Activated T-cell treated with anti-CD3 and anti-CD28 coated beads, Interleukin-2, amount 50 U/mL, for 4 hours (primary cell): ENCODE measurements around the gene ACACA. TPM values are rescaled to one million over a fixed set of nuclear protein-coding genes. Genes with fewer than 3 reads are reported as not detected.
"Not testable (repeated sequence)": the region's sequence is repeated elsewhere in the genome, so short reads cannot be mapped to it uniquely, and the experiment has no call there.

Experiments
- ATAC-seq, 2 donors: fragments of 200-7000 bp; cut with Tn5 transposase; one replicate each; pipeline ENCODE4 v1.10.0; 2021
- DNase-seq: peaks from one replicate; pipeline ENCODE4 v3.0.0-alpha.2; 2020
- H3K27me3 Mint-ChIP-seq: one replicate; pipeline ENCODE4 v1.8.0; 2021; ENCODE audit warnings: low read depth, mixed read lengths
- H3K36me3 Mint-ChIP-seq: one replicate; pipeline ENCODE4 v1.8.0; 2022; ENCODE audit warnings: mixed read lengths; ENCODE audit not compliant: insufficient read depth
- H3K4me1 Mint-ChIP-seq: one replicate; pipeline ENCODE4 v1.8.0; 2021; ENCODE audit warnings: low read depth, mixed read lengths
- H3K4me3 Mint-ChIP-seq: one replicate; pipeline ENCODE4 v1.8.0; 2021; ENCODE audit warnings: mild to moderate bottlenecking, moderate library complexity, mixed read lengths
- H3K9me3 Mint-ChIP-seq: one replicate; pipeline ENCODE4 v1.8.0; 2021; ENCODE audit warnings: mixed read lengths
- total RNA-seq, 3 donors: library from RNA; stranded (reverse); gene quantifications; one replicate each; pipeline ENCODE4 v1.2.1, GENCODE V29; 2021

The ACACA gene
- total RNA-seq, 3 donors from 2014 or later = 58.7 to 65.5 (median 61.2) TPM

DNA sequence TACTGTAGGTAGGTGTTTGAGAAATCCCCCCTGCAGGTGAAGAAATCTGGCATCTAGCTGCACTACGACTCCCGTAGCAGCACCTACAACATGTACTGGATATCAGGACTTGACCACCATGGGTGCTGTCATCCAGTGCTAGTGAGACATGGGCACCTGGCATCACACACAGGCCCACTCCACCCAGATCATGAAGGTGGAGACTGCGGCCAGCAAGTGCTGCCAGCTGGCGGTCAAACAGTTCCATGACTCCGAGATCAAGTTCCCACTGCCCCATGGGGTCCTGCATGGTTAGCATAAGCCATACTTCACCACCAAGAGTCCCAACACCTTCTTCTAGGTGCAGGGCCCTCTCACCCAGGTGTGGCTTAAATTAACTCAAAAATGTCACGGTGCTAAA, 243.8 kb downstream of the ACACA start:
- Mint-ChIP-seq H3K4me1 (no peaks in the 10 kb centered on the region), H3K36me3 (peaks cover 37% of the 10 kb centered on the region), H3K27me3 (no peaks in the 10 kb centered on the region), H3K9me3 (no peaks in the 10 kb centered on the region), H3K4me3 (no peak overlapping the region)
- DNase-seq (no peak), ATAC-seq (no peak)

DNA sequence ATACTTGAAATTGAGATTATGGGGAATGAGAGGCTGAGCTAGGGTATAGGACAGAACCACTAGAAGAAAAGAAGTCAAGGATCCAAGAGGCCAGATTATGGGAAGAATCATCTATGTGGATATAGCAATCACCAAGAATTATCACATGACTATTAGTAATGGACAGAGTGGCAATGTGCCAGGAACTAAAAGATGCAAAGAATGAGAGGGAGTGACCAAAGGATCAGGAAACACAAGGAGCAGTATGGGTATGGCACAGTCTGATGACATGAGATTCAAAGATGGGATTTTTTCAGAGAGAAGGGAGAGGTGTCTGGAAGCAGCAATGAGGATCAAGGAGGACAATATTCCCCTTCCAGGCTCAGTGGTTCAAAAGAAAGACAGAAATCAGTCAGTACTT, 245.7 kb downstream of the ACACA start:
- DNase-seq = no peak
- Mint-ChIP-seq H3K36me3 (peaks cover 44% of the 10 kb centered on the region), H3K9me3 (no peaks in the 10 kb centered on the region)

DNA sequence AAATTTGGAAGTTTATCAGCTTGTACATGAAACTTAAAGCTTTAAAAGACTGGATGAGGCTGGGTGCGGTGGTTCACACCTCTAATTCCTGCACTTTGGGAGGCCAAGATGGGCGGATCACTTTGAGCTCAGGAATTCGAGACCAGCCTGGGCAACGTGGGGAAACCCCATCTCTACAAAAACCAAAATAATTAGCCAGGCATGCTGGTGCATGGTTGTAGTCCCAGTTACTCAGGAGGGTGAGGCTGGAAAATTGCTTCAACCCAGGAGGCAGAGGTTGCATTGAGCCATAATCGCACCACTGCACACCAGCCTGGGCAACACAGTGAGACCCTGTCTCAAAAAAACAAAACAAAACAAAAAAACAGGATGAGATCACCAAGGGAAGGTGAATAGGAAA, 248.3 kb downstream of the ACACA start:
- DNase-seq (no peak), ATAC-seq (no peak)
- Mint-ChIP-seq H3K4me3 (no peak overlapping the region), H3K36me3 (peaks cover 45% of the 10 kb centered on the region), H3K27me3 (no peaks in the 10 kb centered on the region), H3K9me3 (no peaks in the 10 kb centered on the region), H3K4me1 (no peaks in the 10 kb centered on the region)

More for the DNA sequence above, 245.7 kb downstream of the ACACA start:
- ATAC-seq = no peak
- H3K27me3 Mint-ChIP-seq = no peaks in the 10 kb centered on the region
- H3K4me1 Mint-ChIP-seq = no peaks in the 10 kb centered on the region
- no peak overlapping the region for H3K4me3 Mint-ChIP-seq

DNA sequence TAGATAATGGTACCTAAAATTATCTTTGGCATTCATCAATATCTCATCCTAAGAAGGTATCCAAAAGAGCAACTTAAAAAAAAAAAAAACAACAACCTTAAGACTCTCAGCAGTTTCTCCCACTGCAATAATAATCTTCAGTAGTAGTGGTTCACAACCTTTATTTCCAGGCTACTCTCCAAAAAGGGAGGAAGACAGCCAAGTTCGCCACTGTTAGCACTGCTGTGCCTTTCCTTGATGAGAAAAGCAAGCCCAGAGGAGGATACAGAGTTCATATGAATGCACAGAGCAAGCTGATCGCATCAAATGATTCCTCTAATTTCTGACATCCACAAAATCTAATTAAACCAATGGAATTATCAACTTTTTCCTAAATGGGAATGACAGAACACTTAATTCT, 258.5 kb downstream of the ACACA start:
- peaks cover 4% of the 10 kb centered on the region for H3K4me1 Mint-ChIP-seq
- no peaks in the 10 kb centered on the region for H3K9me3 Mint-ChIP-seq
- DNase-seq = no peak
- no peak for ATAC-seq
- no peak overlapping the region for H3K4me3 Mint-ChIP-seq
- peaks cover 47% of the 10 kb centered on the region for H3K36me3 Mint-ChIP-seq
- no peaks in the 10 kb centered on the region for H3K27me3 Mint-ChIP-seq

GRCh38 chr17:37147301-37147812, 259.3 kb downstream of the ACACA start:
- Mint-ChIP-seq H3K4me1 (peaks cover 4% of the 10 kb centered on the region), H3K36me3 (peaks cover 44% of the 10 kb centered on the region), H3K4me3 (peak overlapping the region; percentile 12), H3K9me3 (no peaks in the 10 kb centered on the region), H3K27me3 (no peaks in the 10 kb centered on the region)
- no peak for DNase-seq
- ATAC-seq = peak; percentile 43 to 63

DNA sequence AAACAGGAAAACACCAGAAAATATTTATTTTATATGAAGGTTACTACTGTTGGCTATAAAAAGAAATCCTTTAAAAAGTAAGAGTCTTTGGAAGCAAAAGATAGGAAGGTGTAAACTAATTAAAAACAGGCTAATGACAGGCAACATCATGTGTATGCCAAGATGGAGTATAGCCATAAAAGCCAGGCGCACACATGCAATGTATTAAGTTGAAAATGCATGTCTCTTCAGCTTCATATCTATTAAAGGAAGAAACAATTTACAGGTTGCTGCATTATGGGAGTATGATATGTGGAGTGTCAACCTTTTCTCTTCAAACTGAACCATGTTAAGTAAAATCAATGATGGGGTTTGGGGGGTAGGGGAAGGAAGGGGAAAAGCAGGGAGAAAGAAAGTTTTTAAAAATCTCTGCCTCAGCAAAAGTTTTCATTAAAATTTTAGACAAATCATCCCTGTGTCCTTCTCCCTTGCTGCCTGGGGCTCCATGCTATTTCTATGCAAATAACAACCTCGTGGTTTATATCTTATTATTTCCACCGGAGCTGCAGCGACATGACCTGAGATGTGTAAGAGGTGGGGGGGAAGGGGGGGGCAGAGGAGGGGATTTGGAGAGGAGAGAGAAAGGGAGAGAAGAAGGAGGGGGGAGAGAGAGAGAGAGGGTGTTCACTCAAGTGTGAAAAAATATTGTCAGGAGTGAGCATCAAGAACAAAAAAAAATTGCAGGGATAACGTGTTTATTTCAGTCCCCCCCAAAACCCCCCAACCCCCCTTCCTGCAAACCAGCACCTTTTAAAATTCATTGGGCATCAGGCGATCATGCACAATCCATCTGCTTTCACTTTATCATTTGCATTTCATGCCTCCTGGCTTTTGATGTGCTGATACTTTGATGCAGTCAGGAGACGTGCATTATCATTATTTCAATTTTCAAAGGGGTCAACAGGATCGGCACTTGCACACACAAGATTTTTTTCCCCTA, 260.3 kb downstream of the ACACA start:
- peaks cover 44% of the 10 kb centered on the region for H3K36me3 Mint-ChIP-seq
- H3K4me3 Mint-ChIP-seq = peak overlapping the region; percentile 12
- H3K4me1 Mint-ChIP-seq = peaks cover 4% of the 10 kb centered on the region
- DNase-seq (no peak), ATAC-seq (no peak)
- H3K9me3 Mint-ChIP-seq = no peaks in the 10 kb centered on the region
- H3K27me3 Mint-ChIP-seq = no peaks in the 10 kb centered on the region

DNA sequence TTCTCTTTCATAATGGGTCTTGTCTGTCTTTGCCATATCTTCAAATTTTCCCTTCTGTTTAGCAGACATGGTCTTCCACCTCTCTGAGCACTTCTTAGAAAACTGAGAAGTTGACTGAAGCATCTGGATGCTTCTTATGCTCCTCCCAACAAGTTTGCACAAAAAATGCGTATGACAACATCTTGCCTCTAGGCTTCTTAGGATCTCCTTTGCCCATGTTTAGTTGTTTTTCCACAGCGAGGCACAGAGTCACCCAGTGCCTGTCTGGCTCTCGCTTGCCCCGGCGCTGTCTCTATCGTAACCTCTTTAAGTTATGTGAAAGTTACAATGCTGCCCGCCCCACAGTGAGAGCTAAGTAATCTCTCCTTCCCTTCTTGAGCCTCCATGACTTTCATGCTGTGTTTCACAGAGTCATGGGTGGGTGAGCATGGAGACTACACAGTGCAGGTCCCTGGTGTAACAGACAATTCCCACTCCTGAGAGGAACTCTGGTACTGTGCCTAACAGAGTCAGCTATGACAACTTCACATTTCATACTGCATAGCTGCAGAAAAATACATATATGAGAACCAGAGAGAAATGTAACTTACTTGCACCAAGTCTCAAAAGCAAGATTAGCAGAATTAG, 262.4 kb downstream of the ACACA start:
- no peak for ATAC-seq
- Mint-ChIP-seq H3K27me3 (no peaks in the 10 kb centered on the region), H3K9me3 (no peaks in the 10 kb centered on the region), H3K36me3 (peaks cover 33% of the 10 kb centered on the region), H3K4me3 (no peak overlapping the region), H3K4me1 (peaks cover 4% of the 10 kb centered on the region)
- DNase-seq = no peak

DNA sequence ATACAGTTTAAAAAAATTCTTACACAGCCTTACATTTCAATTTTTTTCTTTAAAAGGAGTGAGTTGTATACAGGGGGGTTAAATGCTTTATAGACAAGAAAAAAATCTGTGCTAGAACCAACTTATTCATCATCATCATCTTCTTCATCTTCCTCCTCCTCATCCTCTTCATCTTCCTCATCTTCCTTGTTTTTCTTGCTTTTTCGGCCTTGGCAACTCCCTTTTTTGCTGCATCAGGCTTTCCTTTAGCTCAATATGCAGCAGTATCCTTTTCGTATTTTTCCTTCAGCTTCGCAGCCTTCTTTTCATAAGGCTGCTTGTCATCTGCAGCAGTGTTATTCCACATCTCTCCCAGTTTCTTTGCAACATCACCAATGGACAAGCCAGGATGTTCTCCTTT, 263.1 kb downstream of the ACACA start:
- peaks cover 37% of the 10 kb centered on the region for H3K36me3 Mint-ChIP-seq
- ATAC-seq, H3K27me3 Mint-ChIP-seq, H3K4me1 Mint-ChIP-seq, H3K9me3 Mint-ChIP-seq, H3K4me3 Mint-ChIP-seq, DNase-seq: not testable (repeated sequence)

DNA sequence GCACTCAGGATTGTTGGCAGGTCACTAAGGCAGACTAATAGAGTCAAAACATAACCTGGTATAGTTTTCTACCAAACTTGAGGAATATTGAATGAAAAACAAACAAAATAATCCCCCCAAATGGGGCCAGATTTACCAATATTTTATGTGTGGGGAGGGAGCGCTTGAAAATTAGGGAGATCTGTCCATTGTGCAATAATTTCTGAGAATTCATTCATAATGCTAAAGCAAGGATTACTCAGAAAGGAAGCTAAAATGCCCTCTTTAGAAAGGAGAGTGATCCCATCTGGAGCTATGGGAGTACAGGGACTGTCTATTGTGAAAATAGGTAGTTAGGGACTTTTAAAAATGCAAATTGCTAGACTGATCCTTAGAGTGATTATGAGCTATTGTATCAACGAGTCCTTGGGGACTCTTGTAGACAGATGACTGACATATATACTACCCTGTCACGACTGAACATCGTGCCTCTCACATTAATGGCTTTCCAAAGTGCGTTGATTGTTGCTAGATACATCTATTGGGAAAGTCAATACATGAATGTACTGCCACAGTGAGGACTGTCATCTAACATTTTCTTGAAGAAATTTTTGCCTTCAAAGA, 264.2 kb downstream of the ACACA start:
- H3K4me3 Mint-ChIP-seq = no peak overlapping the region
- no peaks in the 10 kb centered on the region for H3K9me3 Mint-ChIP-seq
- peaks cover 39% of the 10 kb centered on the region for H3K36me3 Mint-ChIP-seq

DNA sequence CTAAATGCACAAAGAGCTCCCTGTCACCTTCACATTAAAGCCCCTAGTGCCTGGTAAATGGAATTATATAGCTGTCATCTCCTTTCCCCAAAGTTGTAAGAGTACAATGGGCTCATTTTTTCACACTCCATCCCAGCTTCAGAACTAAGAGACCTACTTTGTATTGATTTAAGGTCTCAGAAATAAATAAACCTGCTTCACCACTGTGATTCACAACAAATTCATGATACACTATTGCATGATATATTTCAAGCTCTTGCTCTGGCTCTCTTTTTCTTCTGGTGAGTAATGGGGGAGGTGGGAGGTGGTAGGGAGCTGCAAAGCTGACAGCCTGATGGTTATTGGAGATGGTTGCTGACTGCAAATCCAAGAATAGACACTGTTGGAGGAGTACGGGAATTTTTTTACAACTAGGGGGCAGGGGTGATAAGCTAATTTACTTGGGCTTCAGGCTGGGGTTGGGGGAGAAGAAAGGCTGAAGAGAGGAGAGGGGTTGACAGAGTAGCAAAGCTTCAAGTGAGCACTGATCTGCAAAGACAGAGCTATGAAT, 268.0 kb downstream of the ACACA start:
- DNase-seq (no peak), ATAC-seq (no peak)
- H3K27me3 Mint-ChIP-seq = no peaks in the 10 kb centered on the region
- H3K4me1 Mint-ChIP-seq = no peaks in the 10 kb centered on the region
- H3K4me3 Mint-ChIP-seq = no peak overlapping the region
- no peaks in the 10 kb centered on the region for H3K9me3 Mint-ChIP-seq
- peaks cover 21% of the 10 kb centered on the region for H3K36me3 Mint-ChIP-seq

More for the DNA sequence above, 264.2 kb downstream of the ACACA start:
- Mint-ChIP-seq H3K4me1 (peaks cover 4% of the 10 kb centered on the region), H3K27me3 (no peaks in the 10 kb centered on the region)
- DNase-seq (no peak), ATAC-seq (no peak)

GRCh38 chr17:37137906-37138514, 268.6 kb downstream of the ACACA start:
- Mint-ChIP-seq H3K36me3 (peaks cover 22% of the 10 kb centered on the region), H3K9me3 (no peaks in the 10 kb centered on the region), H3K4me1 (no peaks in the 10 kb centered on the region), H3K4me3 (no peak overlapping the region), H3K27me3 (no peaks in the 10 kb centered on the region)
- ATAC-seq (no peak), DNase-seq (no peak)

- ATAC-seq (no peak), DNase-seq (no peak)
- Mint-ChIP-seq H3K36me3 (peaks cover 20% of the 10 kb centered on the region), H3K9me3 (no peaks in the 10 kb centered on the region), H3K4me1 (no peaks in the 10 kb centered on the region), H3K27me3 (no peaks in the 10 kb centered on the region), H3K4me3 (no peak overlapping the region)
Measured at GRCh38 chr17:37137070-37137610, 269.5 kb downstream of the ACACA start.

DNA sequence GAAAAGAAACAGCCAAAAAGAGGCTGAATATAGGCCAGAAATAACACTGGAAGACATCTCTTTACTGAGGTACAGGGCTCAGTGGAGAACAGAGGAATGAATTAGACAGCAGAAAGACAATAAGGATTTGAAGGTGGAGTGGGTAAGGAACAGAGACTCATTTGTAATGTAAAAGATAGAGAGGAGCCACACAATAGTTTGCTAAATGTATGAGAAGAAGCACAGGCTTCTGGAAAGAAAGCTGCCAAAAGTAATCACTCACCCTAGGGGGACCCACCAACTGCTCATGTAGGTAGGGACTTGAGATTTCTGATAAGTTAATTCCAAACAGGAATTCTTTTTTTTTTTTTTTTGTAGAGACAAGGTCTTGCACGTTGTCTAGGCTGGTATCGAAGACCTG, 271.1 kb downstream of the ACACA start:
- Mint-ChIP-seq H3K4me3 (no peak overlapping the region), H3K36me3 (peaks cover 20% of the 10 kb centered on the region), H3K4me1 (no peaks in the 10 kb centered on the region), H3K9me3 (no peaks in the 10 kb centered on the region), H3K27me3 (no peaks in the 10 kb centered on the region)
- no peak for DNase-seq
- ATAC-seq = no peak

DNA sequence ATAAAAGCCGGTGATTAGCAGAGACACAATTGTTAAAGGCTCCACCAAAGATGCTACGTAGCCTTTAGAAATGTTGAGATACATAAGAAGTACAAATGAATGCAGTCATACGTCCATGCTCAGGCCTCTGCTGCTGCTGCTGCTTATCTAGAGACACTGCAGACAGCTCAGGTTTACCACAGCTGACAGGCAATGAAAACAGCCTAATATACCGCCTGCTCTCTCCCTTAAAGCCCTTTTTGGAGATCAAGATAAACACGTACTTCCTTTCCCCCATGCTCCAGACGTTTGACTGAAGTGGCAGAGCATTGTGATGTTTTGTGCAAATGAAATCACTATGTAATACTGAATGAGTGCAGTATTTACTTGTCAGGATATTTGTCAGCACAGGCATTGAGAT, 272.6 kb downstream of the ACACA start:
- no peaks in the 10 kb centered on the region for H3K27me3 Mint-ChIP-seq
- no peak for ATAC-seq

More for the DNA sequence above, 272.6 kb downstream of the ACACA start:
- no peaks in the 10 kb centered on the region for H3K4me1 Mint-ChIP-seq
- no peak overlapping the region for H3K4me3 Mint-ChIP-seq
- H3K36me3 Mint-ChIP-seq = peaks cover 21% of the 10 kb centered on the region
- H3K9me3 Mint-ChIP-seq = no peaks in the 10 kb centered on the region
- no peak for DNase-seq
